Lung (tissue), 12 donors: ENCODE data around the gene TBC1D22A. TPM values are rescaled to one million over a fixed set of nuclear protein-coding genes. Genes with fewer than 3 reads are reported as not detected.

Experiments
- ATAC-seq: fragments of 200-7000 bp; cut with Tn5 transposase; one replicate; pipeline ENCODE4 v1.9.1; 2020; ENCODE audit warnings: moderate number of reproducible peaks; ENCODE audit not compliant: insufficient read depth, low FRiP score
- DNase-seq, 3 donors: peaks; one replicate each; pipeline ENCODE4 v3.0.0-alpha.2; 2013 to 2017
- H3K27ac ChIP-seq, 2 donors: one replicate each; pipeline ENCODE4 v1.5.1; 2013; ENCODE audit warnings: mild to moderate bottlenecking in 2 of 2, moderate library complexity in 2 of 2, control low read depth in 1 of 2, inconsistent platforms in 1 of 2, low read depth in 1 of 2, low read length in 1 of 2
- H3K27me3 ChIP-seq, 3 donors: one replicate each; pipeline ENCODE4 v1.5.1; 2013; ENCODE audit warnings: low read length in 2 of 3; ENCODE audit not compliant: control insufficient read depth in 3 of 3, insufficient read depth in 3 of 3
- H3K36me3 ChIP-seq, 4 donors: one replicate each; pipeline ENCODE4 v1.5.1; 2013; ENCODE audit warnings: low read length in 4 of 4, mild to moderate bottlenecking in 1 of 4, moderate library complexity in 1 of 4; ENCODE audit not compliant: control insufficient read depth in 4 of 4, insufficient read depth in 4 of 4
- H3K4me1 ChIP-seq, 5 donors: one replicate each; pipeline ENCODE4 v1.5.1; 2013; ENCODE audit warnings: low read length in 5 of 5, mild to moderate bottlenecking in 2 of 5, moderate library complexity in 1 of 5; ENCODE audit not compliant: control insufficient read depth in 5 of 5, insufficient read depth in 5 of 5
- H3K4me3 ChIP-seq: one replicate; pipeline ENCODE4 v1.5.1; 2013; ENCODE audit warnings: mild to moderate bottlenecking, control low read depth, moderate library complexity
- H3K9ac ChIP-seq, 2 donors: one replicate each; pipeline ENCODE4 v1.5.1; 2013; ENCODE audit warnings: low read length in 2 of 2, control low read depth in 1 of 2; ENCODE audit not compliant: insufficient read depth in 1 of 2
- H3K9me3 ChIP-seq, 4 donors: one replicate each; pipeline ENCODE4 v1.5.1; 2013; ENCODE audit warnings: low read length in 3 of 4, mild to moderate bottlenecking in 1 of 4, moderate library complexity in 1 of 4; ENCODE audit not compliant: control insufficient read depth in 4 of 4, insufficient read depth in 3 of 4
- WGBS, 2 donors: extraction: QIAGEN DNeasy Blood & Tissue Kit; methylation state at CpG; one replicate each; pipeline ENCODE4 v1.1.7; 2013; 5-methylcytosine and 5-hydroxymethylcytosine counted together
- polyA plus RNA-seq, 2 donors: library from polyadenylated mRNA; stranded (reverse); fragments of 200-250 nt; gene quantifications; one replicate each; pipeline ENCODE4 v1.2.1, GENCODE V29; 2013
- total RNA-seq, 2 donors: library from RNA; depleted of rRNA in 1 of 2; stranded (reverse); fragments of >200 nt in 1 of 2; gene quantifications; one replicate each; pipeline ENCODE4 v1.2.1, GENCODE V29; 2014 to 2021
- TF ChIP-seq, protein P1 (sequence below): IDR thresholded peaks from 2 replicates; pipeline ENCODE4 v1.5.1; 2012; ENCODE audit warnings: mild to moderate bottlenecking; ENCODE audit errors: control extremely low read depth, extremely low read depth
- donor health status: control.
- donor health status: control.
- donor health status: Bipolar disorder and iron deficiency.
- donor health status: healthy.
- donor health status: DM: yes; HTN: yes; CAD: no.

The TBC1D22A gene
- total and polyA plus RNA-seq, 4 donors = 20.2 to 38.4 (median 21.0) TPM

DNA sequence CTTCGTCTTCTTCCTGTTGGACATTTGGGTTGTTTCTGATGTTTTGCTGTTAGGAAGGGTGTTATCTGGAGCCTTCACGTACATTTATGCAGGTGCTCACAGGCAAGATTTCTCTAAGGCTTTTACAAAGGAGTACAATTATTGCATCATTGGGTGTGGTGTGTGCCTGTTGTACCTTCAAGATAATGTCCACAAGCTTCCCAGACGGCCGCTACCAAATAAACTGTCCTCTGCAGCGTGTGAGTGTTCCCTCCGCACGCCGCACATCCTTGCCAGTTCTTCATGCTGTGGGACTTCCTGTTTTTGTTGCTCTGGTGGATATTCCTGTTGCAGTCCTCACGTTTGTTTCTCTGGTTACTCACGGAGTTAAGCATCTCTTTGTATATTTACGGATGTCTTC, 133.3 kb downstream of the TBC1D22A start:
- WGBS, 2 donors = 34 to 55% methylated on average over 11 of the region's 11 CpGs
- Histone ChIP-seq H3K27ac (peak overlapping the region in 1 of 2 donors; percentile 38), H3K36me3 (peaks cover 0 to 20% (median 0%) of the 10 kb centered on the region in 4 donors)

DNA sequence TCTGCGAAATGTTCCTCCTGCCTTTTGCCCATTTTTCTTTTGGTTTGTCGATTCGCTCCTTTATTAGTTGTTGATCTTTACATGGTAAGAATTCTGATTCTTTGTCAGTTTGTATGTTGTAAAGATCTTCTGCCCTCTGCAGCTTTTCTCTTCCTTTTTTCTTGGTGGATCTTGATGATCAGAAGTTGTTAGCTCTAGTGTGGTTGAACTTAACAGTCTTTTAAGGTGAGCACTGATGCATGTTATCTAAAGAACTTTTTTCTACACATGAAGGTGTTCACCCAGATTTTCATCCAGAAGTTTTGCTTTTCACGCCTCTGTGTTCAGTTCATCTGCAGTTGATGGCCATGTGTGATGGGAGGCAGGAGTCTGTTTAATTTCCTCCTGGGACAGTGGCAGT, 133.7 kb downstream of the TBC1D22A start:
- ATAC-seq (no peak), DNase-seq (no peak)
- Histone ChIP-seq H3K4me3 (no peak overlapping the region), H3K36me3 (peaks cover 0 to 20% (median 0%) of the 10 kb centered on the region in 4 donors), H3K27me3 (no peaks in the 10 kb centered on the region), H3K9ac (no peak overlapping the region), H3K4me1 (peaks cover 0 to 16% (median 2%) of the 10 kb centered on the region in 5 donors), H3K9me3 (no peaks in the 10 kb centered on the region), H3K27ac (peak overlapping the region in 1 of 2 donors; percentile 32)
- TF ChIP-seq, protein P1, sequence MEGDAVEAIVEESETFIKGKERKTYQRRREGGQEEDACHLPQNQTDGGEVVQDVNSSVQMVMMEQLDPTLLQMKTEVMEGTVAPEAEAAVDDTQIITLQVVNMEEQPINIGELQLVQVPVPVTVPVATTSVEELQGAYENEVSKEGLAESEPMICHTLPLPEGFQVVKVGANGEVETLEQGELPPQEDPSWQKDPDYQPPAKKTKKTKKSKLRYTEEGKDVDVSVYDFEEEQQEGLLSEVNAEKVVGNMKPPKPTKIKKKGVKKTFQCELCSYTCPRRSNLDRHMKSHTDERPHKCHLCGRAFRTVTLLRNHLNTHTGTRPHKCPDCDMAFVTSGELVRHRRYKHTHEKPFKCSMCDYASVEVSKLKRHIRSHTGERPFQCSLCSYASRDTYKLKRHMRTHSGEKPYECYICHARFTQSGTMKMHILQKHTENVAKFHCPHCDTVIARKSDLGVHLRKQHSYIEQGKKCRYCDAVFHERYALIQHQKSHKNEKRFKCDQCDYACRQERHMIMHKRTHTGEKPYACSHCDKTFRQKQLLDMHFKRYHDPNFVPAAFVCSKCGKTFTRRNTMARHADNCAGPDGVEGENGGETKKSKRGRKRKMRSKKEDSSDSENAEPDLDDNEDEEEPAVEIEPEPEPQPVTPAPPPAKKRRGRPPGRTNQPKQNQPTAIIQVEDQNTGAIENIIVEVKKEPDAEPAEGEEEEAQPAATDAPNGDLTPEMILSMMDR = no peak
- WGBS, 2 donors = 76 to 79% methylated on average over 4 of the region's 4 CpGs

More for the DNA sequence above, 133.3 kb downstream of the TBC1D22A start:
- TF ChIP-seq, protein P1 = no peak
- DNase-seq = no peak
- H3K4me1 ChIP-seq = peaks cover 0 to 16% (median 2%) of the 10 kb centered on the region in 5 donors
- no peaks in the 10 kb centered on the region for H3K27me3 ChIP-seq
- no peak for ATAC-seq
- H3K9ac ChIP-seq = no peak overlapping the region
- H3K4me3 ChIP-seq = no peak overlapping the region
- no peaks in the 10 kb centered on the region for H3K9me3 ChIP-seq

GRCh38 chr22:46896568-46897245, 134.3 kb downstream of the TBC1D22A start:
- Histone ChIP-seq H3K4me1 (peaks cover 0 to 16% (median 2%) of the 10 kb centered on the region in 5 donors), H3K9me3 (no peaks in the 10 kb centered on the region), H3K27ac (peak overlapping the region in 1 of 2 donors; percentile 32), H3K27me3 (no peaks in the 10 kb centered on the region), H3K4me3 (no peak overlapping the region), H3K36me3 (peaks cover 0 to 17% (median 0%) of the 10 kb centered on the region in 4 donors), H3K9ac (no peak overlapping the region)
- TF ChIP-seq, protein P1 = no peak
- no peak for DNase-seq
- no peak for ATAC-seq
- 79 to 81% methylated on average over 13 of the region's 13 CpGs for WGBS, 2 donors
